GM12872 (cell line): ENCODE data around the gene GFRA1.

ENCODE experiments used
- TF ChIP-seq, protein P1 (sequence below): IDR thresholded peaks from 3 replicates; pipeline ENCODE4 v1.5.1; 2011; ENCODE audit warnings: low read depth, mild to moderate bottlenecking, low read length, moderate library complexity; ENCODE audit not compliant: insufficient read depth

The GFRA1 gene

DNA sequence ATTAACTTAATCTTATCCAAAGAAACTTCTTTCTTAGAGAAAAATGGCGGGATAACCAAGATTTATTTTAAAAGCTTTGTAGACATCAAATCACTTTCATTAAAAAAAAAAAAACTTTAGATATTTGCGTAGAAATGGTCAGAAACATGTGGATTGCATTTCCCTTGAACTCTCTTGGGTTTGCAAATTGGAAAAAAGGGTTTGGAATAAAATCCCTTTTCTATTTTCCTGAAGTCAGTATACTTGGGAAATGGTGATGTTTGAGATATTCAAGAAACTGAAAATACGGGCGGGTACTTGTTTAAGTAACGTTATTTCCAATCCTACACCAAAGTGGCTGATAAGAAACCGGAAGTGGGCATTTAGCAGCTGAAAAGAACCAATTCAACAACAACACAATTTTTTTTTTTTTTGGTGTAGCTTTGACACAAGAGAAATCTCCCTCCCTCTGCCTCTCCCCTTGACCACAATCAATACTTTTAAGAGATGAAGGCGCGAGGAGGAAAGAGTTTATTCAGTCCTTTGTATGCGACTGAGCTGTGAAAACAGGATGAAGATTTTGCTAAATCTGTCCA lies 13.7 kb upstream of the GFRA1 start:
- TF ChIP-seq, protein P1, sequence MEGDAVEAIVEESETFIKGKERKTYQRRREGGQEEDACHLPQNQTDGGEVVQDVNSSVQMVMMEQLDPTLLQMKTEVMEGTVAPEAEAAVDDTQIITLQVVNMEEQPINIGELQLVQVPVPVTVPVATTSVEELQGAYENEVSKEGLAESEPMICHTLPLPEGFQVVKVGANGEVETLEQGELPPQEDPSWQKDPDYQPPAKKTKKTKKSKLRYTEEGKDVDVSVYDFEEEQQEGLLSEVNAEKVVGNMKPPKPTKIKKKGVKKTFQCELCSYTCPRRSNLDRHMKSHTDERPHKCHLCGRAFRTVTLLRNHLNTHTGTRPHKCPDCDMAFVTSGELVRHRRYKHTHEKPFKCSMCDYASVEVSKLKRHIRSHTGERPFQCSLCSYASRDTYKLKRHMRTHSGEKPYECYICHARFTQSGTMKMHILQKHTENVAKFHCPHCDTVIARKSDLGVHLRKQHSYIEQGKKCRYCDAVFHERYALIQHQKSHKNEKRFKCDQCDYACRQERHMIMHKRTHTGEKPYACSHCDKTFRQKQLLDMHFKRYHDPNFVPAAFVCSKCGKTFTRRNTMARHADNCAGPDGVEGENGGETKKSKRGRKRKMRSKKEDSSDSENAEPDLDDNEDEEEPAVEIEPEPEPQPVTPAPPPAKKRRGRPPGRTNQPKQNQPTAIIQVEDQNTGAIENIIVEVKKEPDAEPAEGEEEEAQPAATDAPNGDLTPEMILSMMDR = no peak

DNA sequence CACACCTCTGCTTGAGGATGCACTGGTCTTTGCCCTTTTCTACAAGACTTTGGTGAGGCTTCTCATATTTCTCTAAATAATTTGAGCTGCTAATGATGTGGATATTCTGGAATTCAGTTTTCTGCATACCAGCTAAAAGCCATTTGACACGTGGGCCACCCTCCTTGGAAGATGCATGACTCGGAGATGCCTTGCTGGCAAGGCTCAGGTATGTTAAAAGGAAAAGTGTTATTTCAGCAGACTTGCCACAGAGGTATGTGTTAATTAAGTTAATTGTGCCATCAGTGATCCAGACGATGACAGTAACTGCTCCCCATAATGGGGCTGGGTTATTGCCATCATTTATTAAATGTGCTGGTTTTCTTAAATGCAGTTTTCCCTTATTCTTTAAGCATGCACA lies 8.8 kb upstream of the GFRA1 start:
- TF ChIP-seq, protein P1 = no peak

DNA sequence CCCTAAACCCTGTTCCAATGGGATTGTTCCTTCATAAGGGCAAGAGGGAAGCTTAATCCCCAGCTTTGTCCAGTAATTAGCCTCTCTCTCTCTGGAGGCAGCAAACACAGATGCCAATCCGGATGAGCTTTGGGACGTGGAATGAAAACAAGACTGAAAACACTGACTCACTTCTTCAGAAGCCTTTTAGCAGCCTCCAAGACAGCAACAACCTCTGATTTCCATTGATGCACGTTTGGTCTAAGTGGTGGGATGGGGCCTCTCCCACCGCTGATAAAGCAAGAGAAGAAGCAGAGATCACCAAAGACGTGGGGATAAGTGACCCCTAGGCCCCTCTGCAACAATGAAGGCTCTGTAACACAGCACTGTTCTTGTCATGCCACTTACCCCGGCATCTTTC lies 5.8 kb upstream of the GFRA1 start:
- TF ChIP-seq, protein P1 = no peak

DNA sequence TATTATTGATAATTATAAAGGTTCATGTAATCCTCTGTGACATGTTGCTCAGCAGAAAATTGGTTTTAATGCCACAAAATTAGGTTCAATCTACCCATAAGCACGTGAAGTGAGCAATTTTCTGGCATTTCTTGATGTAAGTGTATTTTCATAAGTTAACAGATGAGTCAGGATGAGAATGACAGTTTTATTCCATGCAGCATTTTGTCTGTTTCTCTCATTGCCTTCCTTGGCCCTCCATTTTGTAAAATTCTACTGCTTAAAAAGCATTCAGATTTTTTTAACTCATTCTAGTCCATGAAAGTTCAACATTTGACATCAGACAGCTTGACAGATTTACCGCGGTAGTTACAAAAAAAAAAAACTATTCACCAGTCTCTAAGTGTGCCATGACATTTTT lies 4.0 kb upstream of the GFRA1 start:
- TF ChIP-seq, protein P1 = no peak

DNA sequence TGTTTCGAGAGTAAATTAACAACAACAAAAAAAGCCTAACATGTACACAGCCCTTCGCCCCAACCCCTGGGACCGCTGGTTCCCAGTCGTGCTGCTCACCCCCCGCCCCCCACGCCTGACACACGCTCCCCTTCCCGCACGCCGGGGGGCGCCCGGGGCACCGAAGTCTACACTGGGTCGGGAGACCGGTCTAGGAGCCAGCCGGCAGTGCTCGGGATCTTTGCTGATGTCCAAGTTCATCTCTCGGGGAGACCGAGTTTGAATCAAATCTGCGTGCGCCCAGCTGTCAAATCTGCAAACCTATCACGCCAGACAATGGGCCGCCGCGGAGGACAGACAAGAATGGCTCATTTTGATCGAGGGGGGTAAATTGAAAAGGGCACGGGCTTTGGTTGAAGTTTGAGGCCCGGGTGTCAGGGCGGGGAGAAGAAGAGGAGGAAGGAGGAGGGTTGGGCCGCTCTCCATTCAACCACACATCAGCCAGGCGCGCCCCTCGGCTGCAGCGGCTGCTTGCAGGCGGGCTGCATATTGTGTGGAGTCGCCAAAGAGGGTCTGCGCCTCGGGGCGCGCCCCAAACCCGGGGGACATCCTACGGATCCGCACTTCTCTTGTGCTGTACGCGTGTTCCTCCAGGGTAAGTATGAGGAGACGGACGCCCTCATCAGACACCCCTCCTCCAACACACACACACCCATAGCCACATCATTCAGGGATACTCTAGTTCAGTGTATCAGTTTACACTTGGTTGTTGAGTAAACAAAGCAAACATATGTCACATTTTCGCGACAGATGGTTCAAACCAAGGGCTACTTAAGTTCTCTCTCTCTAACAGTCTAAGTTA lies 1.3 kb upstream of the GFRA1 start:
- TF ChIP-seq, protein P1 = no peak

DNA sequence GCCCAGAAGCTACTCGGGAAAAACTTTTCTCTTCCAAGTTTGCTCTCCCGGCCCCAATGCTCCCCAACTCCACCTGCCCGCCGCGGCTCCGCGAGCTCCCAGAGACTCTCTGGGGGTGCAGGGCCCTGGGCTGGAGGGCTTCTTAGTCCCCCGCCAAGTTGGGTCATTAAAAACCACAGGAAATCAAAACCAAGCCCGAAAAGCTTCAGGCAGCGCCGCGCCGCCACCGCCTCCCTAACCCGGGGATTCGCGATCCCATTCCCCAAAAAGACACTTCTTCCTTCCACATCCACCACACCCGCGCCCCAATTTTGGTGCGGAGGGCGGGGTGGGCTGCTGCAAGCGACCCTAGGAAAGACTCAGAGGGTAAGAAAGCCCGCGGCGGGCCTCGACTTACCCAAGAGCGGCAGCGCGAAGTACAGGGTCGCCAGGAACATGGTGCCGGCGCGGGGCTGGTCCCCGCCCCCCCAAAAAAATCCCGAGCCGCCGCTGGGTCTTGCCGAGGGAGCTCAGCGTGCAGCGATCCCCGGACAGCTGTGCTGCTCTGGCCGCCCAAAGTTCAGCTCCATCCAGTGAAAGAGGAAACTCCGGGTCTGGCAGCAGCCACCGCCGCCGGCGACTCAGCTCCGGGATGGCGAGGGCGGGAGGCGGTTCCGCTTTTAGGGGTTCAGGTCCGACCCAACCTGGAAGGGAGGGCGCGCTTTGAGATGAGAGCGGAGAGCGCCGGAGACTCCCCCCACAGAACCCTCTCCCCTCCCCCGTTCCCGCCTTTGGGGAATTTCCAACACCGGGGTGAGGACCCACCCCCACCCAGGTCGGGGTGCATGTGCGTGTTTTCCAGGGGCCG lies 1.2 kb downstream of the GFRA1 start:
- TF ChIP-seq, protein P1 = no peak
